Smooth muscle cell (in vitro differentiated cells): ENCODE measurements around the gene CUL9. TPM values are rescaled to one million over a fixed set of nuclear protein-coding genes. Genes with fewer than 3 reads are reported as not detected.

Experiments used
- DNase-seq: peaks from one replicate; lab custom pipeline; 2025; ENCODE audit not compliant: unreplicated experiment; lab: John Stamatoyannopoulos, UW
- H2AFZ ChIP-seq: fragments of 200-600 bp; sonication (generic); 2 replicates; pipeline ENCODE4 v1.6.0; 2016; ENCODE audit warnings: antibody characterized with exemption, low read depth, mild to moderate bottlenecking
- H3F3A ChIP-seq: fragments of 200-600 bp; sonication (generic); 2 replicates; pipeline ENCODE4 v1.6.0; 2017; ENCODE audit warnings: antibody characterized with exemption, low read depth
- H3K27ac ChIP-seq: fragments of 200-600 bp; sonication (generic); 2 replicates; pipeline ENCODE4 v1.5.1; 2016; ENCODE audit warnings: low read depth, mild to moderate bottlenecking
- H3K27me3 ChIP-seq: fragments of 200-600 bp; sonication (generic); 2 replicates; pipeline ENCODE4 v1.6.1; 2016; ENCODE audit warnings: low read depth, mild to moderate bottlenecking
- H3K36me3 ChIP-seq: fragments of 200-600 bp; sonication (generic); 2 replicates; pipeline ENCODE4 v1.5.1; 2016; ENCODE audit warnings: low read depth
- H3K4me1 ChIP-seq: fragments of 200-600 bp; sonication (generic); 2 replicates; pipeline ENCODE4 v1.5.1; 2016; ENCODE audit warnings: low read depth
- H3K4me2 ChIP-seq: fragments of 200-600 bp; sonication (generic); 2 replicates; pipeline ENCODE4 v1.6.0; 2016; ENCODE audit warnings: mild to moderate bottlenecking
- H3K4me3 ChIP-seq: fragments of 200-600 bp; sonication (generic); 2 replicates; pipeline ENCODE4 v1.5.1; 2016; ENCODE audit warnings: mild to moderate bottlenecking
- H3K79me2 ChIP-seq: fragments of 200-600 bp; sonication (generic); 2 replicates; pipeline ENCODE4 v1.6.0; 2016; ENCODE audit warnings: low read depth, mild to moderate bottlenecking
- H3K9ac ChIP-seq: fragments of 200-600 bp; sonication (generic); 2 replicates; pipeline ENCODE4 v1.6.0; 2016; ENCODE audit warnings: low read depth
- H3K9me3 ChIP-seq: fragments of 200-600 bp; sonication (generic); replicated peaks from 2 replicates; pipeline ENCODE4 v1.5.1; 2016; ENCODE audit warnings: low read depth
- H4K20me1 ChIP-seq: fragments of 200-600 bp; sonication (generic); 2 replicates; pipeline ENCODE4 v1.6.0; 2016; ENCODE audit warnings: low read depth
- WGBS: methylation state at CpG from one replicate; pipeline ENCODE4 v1.1.7; 2016; ENCODE audit warnings: low lambda C conversion rate; 5-methylcytosine and 5-hydroxymethylcytosine counted together
- polyA plus RNA-seq: library from polyadenylated mRNA; unstranded; fragments of >200 nt; fragmentation: Nextera tagmentation; extraction: Ambion mirVana; gene quantifications from 2 replicates; pipeline ENCODE4 v1.2.1, GENCODE V29; 2016
- total RNA-seq: library from RNA; depleted of rRNA; stranded (reverse); fragments of >200 nt; gene quantifications from 2 replicates; pipeline ENCODE4 v1.2.3, GENCODE V29; 2014
- TF ChIP-seq, protein P1 (sequence below): fragments of 200-600 bp; sonication (generic); IDR thresholded peaks from 2 replicates; pipeline ENCODE4 v1.5.1; 2017; ENCODE audit warnings: borderline replicate concordance, mild to moderate bottlenecking, antibody characterized with exemption; ENCODE audit not compliant: insufficient read depth, poor library complexity, severe bottlenecking

Gene CUL9
- total and polyA plus RNA-seq, 2 experiments from 2014 or later: 13.9 to 18.8 TPM

GRCh38 chr6:43240950-43241349 lies 59.0 kb downstream of the CUL9 start:
- Histone ChIP-seq H3K4me2 (no peak overlapping the region), H4K20me1 (no peaks in the 10 kb centered on the region), H3K9me3 (no peaks in the 10 kb centered on the region), H3K27ac (no peak overlapping the region), H3K4me3 (no peak overlapping the region), H3K36me3 (no peaks in the 10 kb centered on the region), H3K4me1 (no peaks in the 10 kb centered on the region), H2AFZ (no peak overlapping the region), H3K9ac (no peak overlapping the region), H3F3A (no peaks in the 10 kb centered on the region), H3K27me3 (peaks cover 70% of the 10 kb centered on the region), H3K79me2 (no peaks in the 10 kb centered on the region)
- DNase-seq: no peak
- TF ChIP-seq, protein P1, sequence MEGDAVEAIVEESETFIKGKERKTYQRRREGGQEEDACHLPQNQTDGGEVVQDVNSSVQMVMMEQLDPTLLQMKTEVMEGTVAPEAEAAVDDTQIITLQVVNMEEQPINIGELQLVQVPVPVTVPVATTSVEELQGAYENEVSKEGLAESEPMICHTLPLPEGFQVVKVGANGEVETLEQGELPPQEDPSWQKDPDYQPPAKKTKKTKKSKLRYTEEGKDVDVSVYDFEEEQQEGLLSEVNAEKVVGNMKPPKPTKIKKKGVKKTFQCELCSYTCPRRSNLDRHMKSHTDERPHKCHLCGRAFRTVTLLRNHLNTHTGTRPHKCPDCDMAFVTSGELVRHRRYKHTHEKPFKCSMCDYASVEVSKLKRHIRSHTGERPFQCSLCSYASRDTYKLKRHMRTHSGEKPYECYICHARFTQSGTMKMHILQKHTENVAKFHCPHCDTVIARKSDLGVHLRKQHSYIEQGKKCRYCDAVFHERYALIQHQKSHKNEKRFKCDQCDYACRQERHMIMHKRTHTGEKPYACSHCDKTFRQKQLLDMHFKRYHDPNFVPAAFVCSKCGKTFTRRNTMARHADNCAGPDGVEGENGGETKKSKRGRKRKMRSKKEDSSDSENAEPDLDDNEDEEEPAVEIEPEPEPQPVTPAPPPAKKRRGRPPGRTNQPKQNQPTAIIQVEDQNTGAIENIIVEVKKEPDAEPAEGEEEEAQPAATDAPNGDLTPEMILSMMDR: no peak
- WGBS: 94% methylated on average over 1 of the region's 1 CpG

- TF ChIP-seq, protein P1: no peak
- Histone ChIP-seq H3K27ac (no peak overlapping the region), H3F3A (no peaks in the 10 kb centered on the region), H2AFZ (no peak overlapping the region), H3K9me3 (no peaks in the 10 kb centered on the region), H3K27me3 (peaks cover 75% of the 10 kb centered on the region), H3K4me3 (no peak overlapping the region), H3K4me1 (no peaks in the 10 kb centered on the region), H3K9ac (no peak overlapping the region), H3K4me2 (no peak overlapping the region), H4K20me1 (no peaks in the 10 kb centered on the region), H3K36me3 (no peaks in the 10 kb centered on the region), H3K79me2 (no peaks in the 10 kb centered on the region)
- no peak for DNase-seq
- WGBS: 96% methylated on average over 2 of the region's 2 CpGs
Measured at GRCh38 chr6:43241446-43241845, 59.5 kb downstream of the CUL9 start.

DNA sequence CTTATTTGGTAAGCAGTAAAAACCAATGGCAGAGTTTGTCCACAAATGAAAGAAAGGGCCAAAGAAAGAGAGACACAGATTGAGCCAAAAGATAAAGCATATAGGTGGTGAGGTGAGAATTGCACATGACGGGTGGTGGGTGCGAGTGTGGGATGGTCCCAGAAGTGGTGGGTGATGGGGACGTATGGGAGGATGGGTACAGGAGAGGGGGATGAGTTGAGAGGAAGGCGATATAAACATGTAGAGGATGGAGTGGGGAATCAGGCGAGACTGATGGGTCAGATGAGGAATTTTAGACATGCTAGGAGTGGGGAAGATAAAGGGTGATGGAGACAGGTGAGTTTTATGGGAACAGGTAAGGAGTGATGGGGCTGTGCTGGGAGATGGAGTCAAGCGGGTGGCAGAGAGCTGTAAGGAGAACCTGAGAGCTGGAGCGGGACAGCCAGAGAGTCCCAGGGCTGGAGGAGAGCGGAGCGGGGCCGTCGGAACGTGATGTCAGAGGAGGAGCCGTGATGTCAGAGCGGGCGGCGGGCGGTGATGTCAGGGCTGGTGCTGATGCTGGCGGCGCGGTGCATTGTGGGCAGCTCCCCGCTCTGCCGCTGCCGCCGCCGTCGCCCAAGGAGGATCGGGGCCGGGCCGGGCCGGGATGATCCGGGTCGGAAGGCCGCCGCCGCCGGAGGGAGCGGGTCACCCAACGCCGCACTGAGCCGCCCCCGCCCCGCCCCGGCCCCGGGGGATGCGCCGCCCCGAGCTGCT lies 61.1 kb downstream of the CUL9 start, which contains the start of gene TTBK1:
Gene TTBK1, plus strand, starts transcription at position 574 of the 756 bp plus-strand sequence. CDS start 3,180 bp downstream, outside the sequence.
- H3K4me1 ChIP-seq: peaks cover 10% of the 10 kb centered on the region
- H3K9ac ChIP-seq: no peak within 1 kb of the TSS
- DNase-seq: no peak
- H3F3A ChIP-seq: no peaks in the 10 kb centered on the region
- no peaks in the 10 kb centered on the region for H3K9me3 ChIP-seq
- no peaks in the 10 kb centered on the region for H3K36me3 ChIP-seq
- H4K20me1 ChIP-seq: no peaks in the 10 kb centered on the region
- H3K27ac ChIP-seq: no peak within 1 kb of the TSS
- TF ChIP-seq, protein P1: no peak
- no peak within 1 kb of the TSS for H2AFZ ChIP-seq
- H3K4me3 ChIP-seq: no peak within 1 kb of the TSS
- H3K79me2 ChIP-seq: no peaks in the 10 kb centered on the region
- H3K27me3 ChIP-seq: peaks cover 85% of the 10 kb centered on the region
- 73% methylated on average over 6 of the region's 47 CpGs for WGBS
- no peak within 1 kb of the TSS for H3K4me2 ChIP-seq
